ENCODE measurements around the gene PHLDB3. TPM values are rescaled to one million over a fixed set of nuclear protein-coding genes. Genes with fewer than 3 reads are reported as not detected.

The PHLDB3 gene
- total and polyA plus RNA-seq, 12 donors: 4.0 to 10.0 (median 5.7) TPM

GRCh38 chr19:43452582-43452981 is 52.0 kb downstream of the PHLDB3 start:
- no peak for TF ChIP-seq CTCF (IDR thresholded peaks at IDR 0.05)
- Histone ChIP-seq H3K36me3 (no peaks in the 10 kb centered on the region), H3K9me3 (peaks cover 0 to 5% (median 0%) of the 10 kb centered on the region in 11 donors), H3K27me3 (no peaks in the 10 kb centered on the region), H3K4me1 (peaks cover 0 to 18% (median 0%) of the 10 kb centered on the region in 9 donors), H3K27ac (no peak overlapping the region), H3K4me3 (no peak overlapping the region)
- intact Hi-C loops (cut with DNase I): loop anchor here in 2 of 10 donors (5.0 to 10.0 kb wide), 2 partner anchors 50 to 202 kb away; partner anchors contain the start of gene PHLDB3 (in 1 of the 2)
- 60 to 61% methylated on average over 3 of the region's 3 CpGs for WGBS, 2 donors
- DNase-seq (no peak), ATAC-seq (no peak)

GRCh38 chr19:43450545-43450997 is 54.0 kb downstream of the PHLDB3 start:
- H3K27me3 ChIP-seq: no peaks in the 10 kb centered on the region
- no peak for DNase-seq
- peaks cover 0 to 20% (median 0%) of the 10 kb centered on the region in 9 donors for H3K4me1 ChIP-seq
- intact Hi-C loops (cut with DNase I): loop anchor here in 2 of 10 donors (5.0 to 10.0 kb wide), 2 partner anchors 52 to 204 kb away; partner anchors contain the start of gene PHLDB3 (in 1 of the 2)
- peak in 2 of 8 donors; percentile 27 to 34 for ATAC-seq
- H3K9me3 ChIP-seq: peaks cover 0 to 5% (median 0%) of the 10 kb centered on the region in 11 donors
- H3K4me3 ChIP-seq: no peak overlapping the region
- 73 to 81% methylated on average over 2 of the region's 2 CpGs for WGBS, 2 donors
- no peaks in the 10 kb centered on the region for H3K36me3 ChIP-seq
- H3K27ac ChIP-seq: peak overlapping the region in 1 of 10 donors; percentile 31
- TF ChIP-seq CTCF (IDR thresholded peaks at IDR 0.05): no peak

DNA sequence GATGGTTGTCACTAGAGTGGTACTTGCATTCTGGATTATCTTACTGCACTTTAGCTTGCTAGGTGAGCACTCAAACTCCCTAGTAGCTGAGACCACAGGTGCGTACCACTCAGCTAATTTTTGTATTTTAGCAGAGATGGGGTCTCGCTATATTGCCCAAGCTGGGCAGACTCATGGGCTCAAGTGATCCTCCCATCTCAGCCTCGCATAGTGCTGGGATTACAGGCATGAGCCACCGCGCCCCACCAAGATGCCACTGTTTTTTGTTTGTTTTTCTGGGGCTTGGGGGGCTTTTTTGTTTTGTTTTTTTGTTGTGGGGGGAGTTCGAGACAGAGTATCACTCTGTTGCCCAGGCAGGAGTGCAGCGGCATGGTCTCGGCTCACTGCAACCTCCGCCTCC is 56.9 kb downstream of the PHLDB3 start:
- Histone ChIP-seq H3K36me3 (no peaks in the 10 kb centered on the region), H3K27me3 (no peaks in the 10 kb centered on the region), H3K9me3 (peaks cover 0 to 2% (median 0%) of the 10 kb centered on the region in 11 donors), H3K27ac (no peak overlapping the region), H3K4me3 (no peak overlapping the region), H3K4me1 (peaks cover 0 to 17% (median 0%) of the 10 kb centered on the region in 9 donors)
- intact Hi-C loops (cut with DNase I): loop anchor here (1.0 to 10.0 kb wide), 4 partner anchors 71 to 207 kb away; no protein-coding TSS in a partner anchor
- TF ChIP-seq CTCF (IDR thresholded peaks at IDR 0.05): no peak
- 89 to 92% methylated on average over 9 of the region's 9 CpGs for WGBS, 2 donors
- DNase-seq (no peak), ATAC-seq (no peak)

GRCh38 chr19:43446746-43447489 is 57.6 kb downstream of the PHLDB3 start:
- peak; percentile 91 to 98 (median 95) for TF ChIP-seq CTCF (IDR thresholded peaks at IDR 0.05)
- H3K4me3 ChIP-seq: no peak overlapping the region

More at GRCh38 chr19:43446746-43447489, 57.6 kb downstream of the PHLDB3 start:
- 26 to 27% methylated on average over 14 of the region's 14 CpGs for WGBS, 2 donors
- ATAC-seq: peak in 7 of 8 donors; percentile 72 to 87 (median 87)
- intact Hi-C loops (cut with DNase I): loop anchor here (1.0 to 10.0 kb wide), 4 partner anchors 72 to 208 kb away; no protein-coding TSS in a partner anchor
- H3K27me3 ChIP-seq: no peaks in the 10 kb centered on the region
- no peaks in the 10 kb centered on the region for H3K36me3 ChIP-seq
- no peak overlapping the region for H3K27ac ChIP-seq
- H3K4me1 ChIP-seq: peaks cover 0 to 17% (median 0%) of the 10 kb centered on the region in 9 donors
- no peaks in the 10 kb centered on the region for H3K9me3 ChIP-seq
- peak; percentile 71 to 80 for DNase-seq
